NCI-H1048 (cell line): ENCODE results near the gene MROH8.
"Not testable (repeated sequence)": the region's sequence is repeated elsewhere in the genome, so short reads cannot be mapped to it uniquely, and the experiment has no call there.

Experiments
- DNase-seq: peaks from one replicate; lab custom pipeline; 2025; lab: John Stamatoyannopoulos, UW

MROH8 gene

GRCh38 chr20:37154684-37155298 is 24.6 kb downstream of the MROH8 start:
- no peak for DNase-seq

DNA sequence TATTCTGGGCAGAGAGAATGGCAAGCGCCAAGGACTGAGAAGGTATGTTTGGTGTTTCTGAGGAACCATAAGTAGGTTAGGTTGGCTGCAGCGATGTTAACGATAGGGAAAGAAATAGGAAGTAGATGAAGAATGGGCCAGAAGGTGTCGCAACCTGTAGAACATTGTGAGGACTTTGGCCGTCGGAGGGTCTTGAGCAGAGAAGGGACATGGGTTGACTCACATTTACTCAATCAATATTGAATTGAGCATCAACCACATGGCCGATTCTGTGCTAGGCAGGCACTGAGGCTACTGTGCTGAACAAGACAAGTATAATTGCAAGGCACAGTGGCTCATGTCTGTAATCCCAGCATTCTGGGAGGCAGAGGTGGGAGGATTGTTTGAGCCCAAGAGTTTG is 27.1 kb downstream of the MROH8 start:
- no peak for DNase-seq

DNA sequence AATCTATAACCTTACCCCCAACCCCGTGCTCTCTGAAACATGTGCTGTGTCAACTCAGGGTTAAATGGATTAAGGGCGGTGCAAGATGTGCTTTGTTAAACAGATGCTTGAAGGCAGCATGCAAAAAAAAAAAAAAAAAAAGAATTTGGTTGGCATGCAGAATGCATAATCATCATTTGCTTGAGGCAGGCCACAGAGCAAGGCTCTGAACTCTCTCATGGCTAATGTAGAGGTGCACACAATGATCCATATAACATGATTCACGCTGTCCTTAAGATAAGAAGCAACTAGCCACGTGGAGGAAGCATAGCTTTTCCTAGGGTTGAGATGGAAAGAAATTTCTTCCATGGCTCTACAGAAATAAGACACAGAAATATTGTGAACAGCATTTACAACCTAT is 27.8 kb downstream of the MROH8 start:
- no peak for DNase-seq

GRCh38 chr20:37150864-37151263 is 28.5 kb downstream of the MROH8 start:
- DNase-seq = not testable (repeated sequence)

DNA sequence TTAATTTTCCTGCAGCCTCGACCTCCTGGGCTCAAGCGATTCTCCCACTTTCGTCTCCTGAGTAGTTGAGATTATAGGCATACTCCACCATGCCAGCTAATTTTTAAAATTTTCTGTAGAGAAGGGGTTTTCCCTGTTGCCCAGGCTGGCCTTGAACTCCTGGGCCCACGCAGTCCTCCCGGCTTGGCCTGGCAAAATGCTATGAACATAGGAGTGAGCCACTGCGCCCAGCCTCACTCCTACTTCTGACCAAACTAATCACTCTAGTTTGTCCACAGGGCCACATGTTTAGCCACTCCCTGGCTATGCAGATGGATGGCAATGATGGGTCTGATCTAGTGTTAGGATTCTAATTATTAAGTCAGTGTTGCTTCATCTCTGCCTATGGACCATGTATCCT is 32.1 kb downstream of the MROH8 start:
- DNase-seq = no peak

- DNase-seq = no peak
Measured at GRCh38 chr20:37144856-37145404, 34.4 kb downstream of the MROH8 start.

- no peak for DNase-seq
Measured at GRCh38 chr20:37142708-37143107, 36.6 kb downstream of the MROH8 start.

GRCh38 chr20:37137547-37137946 is 41.8 kb downstream of the MROH8 start:
- DNase-seq = no peak

- no peak for DNase-seq
Measured at GRCh38 chr20:37133952-37134351, 45.4 kb downstream of the MROH8 start.

DNA sequence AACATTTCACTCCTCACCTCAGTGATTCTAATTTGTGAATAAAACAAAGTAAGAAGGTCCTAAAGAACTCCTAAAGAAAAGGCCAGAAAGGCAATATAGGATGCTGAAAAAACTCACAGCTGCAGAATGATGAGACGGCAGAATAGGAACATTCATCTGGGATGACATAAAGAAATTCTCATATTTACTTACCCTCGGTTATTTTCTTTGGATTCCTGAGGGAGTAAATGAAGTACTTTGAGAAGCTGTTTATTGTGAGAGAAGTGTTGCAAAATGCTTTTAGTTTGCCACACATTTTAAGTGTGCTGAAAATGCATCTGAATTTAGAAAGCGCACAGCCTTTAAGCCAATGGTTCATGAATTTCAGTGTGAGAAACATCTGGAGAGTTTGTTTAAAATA is 47.9 kb downstream of the MROH8 start:
- DNase-seq = no peak

DNA sequence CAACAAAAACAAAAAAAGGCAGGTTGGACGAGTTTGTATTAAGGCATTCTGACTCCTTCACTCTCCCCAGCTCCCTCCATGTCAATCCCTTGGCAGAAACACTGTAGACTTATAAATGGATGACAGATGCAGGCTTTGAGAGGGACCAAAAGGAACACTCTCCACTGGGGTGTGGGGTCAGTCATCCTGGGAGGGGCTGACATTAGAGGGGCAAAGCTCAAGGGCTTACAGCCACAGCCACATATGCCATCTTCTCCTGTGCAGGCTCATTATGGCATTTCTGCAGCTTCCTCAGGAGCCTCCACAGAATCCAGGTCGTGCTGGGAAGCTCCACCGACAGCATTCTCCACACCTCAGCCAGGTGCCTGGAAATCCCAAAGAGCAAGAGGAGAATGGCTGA is 50.5 kb downstream of the MROH8 start:
- DNase-seq = no peak

GRCh38 chr20:37126290-37126689 is 53.1 kb downstream of the MROH8 start:
- DNase-seq = not testable (repeated sequence)

DNA sequence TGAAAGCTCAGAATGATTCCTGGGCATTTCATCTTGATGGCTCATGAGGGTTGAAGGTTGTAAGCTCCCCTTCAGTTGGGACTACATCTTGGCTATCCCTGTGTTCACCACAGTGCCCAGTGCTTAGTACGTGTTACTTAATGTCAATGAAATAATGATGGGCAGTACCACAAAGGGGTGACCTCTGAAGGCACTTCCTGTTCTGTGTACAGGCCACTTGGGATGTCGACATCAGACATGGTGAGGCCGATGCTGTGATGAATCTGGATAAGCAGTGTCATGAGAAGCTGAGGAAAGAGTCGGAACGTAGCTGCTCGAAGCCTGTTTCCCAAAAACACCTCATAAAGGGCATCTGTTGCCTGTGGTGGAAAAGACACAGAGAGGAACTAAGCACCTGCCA is 55.9 kb downstream of the MROH8 start:
- DNase-seq = no peak

DNA sequence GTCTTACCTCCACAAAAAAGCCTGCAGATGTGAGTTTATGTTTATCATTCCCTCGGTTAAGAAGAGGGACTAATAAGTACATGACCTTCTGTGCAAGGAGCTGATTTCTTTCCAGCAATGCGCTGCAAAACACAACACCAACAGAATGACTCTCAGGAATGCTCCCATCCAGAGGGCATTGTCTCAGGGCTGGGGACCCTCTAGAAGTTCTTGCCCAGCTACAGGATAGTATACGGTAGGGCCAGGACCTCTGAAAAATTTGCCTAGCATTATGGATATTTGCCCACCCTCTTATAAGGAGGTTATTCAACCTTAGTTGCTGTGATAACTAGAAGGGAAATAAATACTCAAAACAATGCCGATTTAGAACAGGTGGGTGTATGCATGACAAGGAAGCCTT is 58.9 kb downstream of the MROH8 start:
- no peak for DNase-seq

- no peak for DNase-seq
Measured at GRCh38 chr20:37119356-37120036, 59.9 kb downstream of the MROH8 start.

DNA sequence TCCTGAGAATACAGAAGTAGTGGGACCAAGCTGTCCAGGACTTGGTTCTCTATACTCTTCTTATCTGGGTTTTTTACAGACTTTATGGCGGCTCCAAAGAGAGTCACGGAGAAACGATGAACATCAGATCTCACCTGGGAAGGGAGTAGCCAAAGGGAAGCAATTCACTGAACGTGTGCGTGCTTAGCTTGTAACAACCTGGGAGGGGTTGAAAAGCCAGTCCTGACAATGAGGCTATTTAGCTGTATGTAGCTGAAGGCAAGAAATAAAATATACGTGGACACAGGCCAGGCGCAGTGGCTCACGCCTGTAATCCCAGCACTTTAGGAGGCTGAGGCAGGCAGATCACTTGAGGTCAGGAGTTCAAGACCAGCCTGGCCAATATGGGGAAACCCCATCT is 65.3 kb downstream of the MROH8 start:
- DNase-seq = no peak

DNA sequence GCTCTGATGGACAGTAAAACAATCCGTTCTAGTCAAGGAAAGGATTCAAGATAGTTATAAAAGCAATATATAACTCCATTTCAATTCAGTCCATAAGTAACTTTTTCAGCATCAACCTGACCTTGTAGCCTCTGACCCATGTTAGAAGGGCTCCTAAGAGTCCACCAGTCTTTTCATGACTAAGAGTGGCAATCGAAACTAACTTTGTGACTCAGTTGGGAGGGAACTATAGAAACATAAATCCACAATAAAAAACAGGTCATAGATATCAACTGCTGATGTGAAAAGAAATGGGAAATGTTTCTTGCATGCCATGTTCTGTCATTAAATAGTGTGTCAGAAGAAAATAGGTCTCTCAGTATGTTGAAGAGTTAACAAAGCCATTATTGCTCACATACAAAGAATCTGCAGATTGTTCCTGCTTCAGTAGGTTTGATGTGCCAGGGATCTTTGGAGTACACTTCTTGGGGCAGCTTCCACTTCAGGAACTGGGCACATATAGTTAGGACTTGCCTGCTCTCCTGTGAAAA is 67.4 kb downstream of the MROH8 start:
- no peak for DNase-seq

DNA sequence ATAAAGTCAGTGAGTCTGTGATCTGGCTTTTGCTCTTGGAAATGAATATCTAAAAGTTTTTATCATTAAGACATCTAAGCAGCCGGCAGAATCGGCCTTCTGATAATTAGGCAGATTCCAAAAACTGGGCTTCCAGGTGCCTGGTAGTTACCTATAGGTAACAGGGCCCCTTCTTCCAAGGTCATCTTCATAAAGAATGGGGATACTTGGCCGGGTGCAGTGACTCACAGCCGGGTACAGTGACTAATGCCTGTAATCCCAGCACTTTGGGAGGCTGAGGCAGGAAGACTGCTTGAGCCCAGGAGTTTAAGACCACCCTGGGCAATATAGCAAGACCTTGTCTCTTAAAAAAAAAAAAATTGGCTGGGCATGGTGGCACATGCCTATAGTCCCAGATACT is 70.7 kb downstream of the MROH8 start:
- DNase-seq = no peak

DNA sequence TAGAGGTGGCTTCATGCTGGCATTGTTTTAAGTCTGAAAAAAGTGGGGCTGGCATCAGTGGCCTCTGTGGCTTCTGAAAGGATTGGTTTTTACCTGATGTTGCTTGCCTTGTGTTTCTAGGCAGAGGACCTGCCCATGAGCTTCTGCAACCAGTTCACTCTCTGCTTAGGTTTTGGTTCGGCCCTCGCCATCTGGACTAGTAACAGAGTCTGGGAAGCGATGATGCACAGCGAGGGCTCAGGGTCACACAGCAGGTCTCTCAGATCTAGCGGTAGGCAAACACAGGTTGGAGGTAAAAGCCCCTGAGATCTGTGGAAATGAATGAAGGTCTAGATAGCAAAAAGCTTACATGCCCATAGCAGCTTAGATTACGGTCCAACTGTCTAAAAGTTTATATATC is 76.8 kb downstream of the MROH8 start:
- DNase-seq = no peak

DNA sequence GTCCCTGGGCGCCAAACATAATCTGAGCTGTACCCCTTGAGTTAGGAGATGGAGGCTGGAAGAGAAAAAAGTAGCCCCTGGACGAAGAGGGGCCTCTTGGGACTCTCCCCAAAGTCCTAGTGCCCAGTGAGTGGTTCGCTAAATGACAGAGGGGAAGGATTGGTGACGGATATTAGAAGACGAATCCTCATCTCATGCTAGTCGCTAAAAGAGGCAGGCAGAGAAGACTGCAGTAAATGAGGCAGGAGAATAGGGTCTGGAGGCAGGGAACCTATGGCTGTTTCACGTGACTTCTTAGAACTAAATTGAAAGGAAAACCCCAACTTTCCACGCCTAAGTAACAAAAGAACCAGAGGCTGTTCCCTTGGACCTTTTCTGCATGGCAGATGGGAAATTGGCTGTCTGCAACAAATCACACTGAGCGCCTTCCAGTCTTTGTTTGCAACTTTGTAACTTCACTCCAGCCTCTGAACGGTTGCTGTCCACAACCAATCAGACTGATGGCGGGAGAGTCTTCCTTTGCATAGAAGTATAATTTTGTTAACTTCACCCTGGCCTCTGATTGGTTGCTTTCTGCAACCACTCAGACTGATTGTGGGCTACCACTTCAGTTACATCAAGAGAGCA is 82.8 kb downstream of the MROH8 start:
- no peak for DNase-seq

DNA sequence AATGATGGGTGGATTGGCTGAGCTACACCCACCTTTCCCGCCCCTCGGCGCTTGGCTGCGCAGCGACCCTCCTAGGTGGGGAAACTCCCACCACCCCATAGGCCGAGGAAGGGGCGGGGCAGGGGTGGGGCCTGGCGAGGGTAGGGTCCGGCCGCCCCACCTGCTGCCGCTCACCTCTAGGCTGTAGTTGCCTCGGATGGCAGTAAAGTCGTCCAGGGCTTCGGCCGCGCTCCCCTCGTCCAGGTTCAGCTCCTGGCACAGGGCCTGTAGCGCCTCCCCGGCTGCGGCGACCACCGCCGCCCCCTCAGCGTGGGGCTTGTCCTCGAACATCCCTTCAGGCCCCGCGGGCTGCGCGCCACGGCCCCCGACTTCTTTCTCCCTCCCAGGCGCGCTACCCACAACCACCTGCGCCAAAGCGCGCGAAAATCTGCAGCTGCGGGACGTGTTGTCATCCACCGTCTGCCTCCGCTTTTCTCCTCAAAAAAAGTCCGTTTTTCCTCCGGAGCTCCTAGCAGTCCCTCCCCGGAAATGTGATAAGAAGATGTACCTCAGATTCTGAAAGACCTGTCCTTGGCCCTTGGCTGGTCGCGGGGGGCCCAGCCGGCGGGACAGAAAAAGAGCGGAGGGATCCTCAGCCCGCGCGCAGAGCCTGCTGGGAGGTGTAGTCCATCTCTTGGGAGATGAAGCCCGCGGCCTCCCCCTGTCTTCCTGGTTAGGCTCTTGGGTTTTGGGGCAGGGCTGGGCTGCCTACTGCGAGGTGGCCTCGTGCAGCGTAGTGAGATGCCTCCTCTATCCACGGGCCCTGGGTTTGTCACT is 83.5 kb downstream of the MROH8 start, which contains the start of gene RBL1:
Gene RBL1 (minus strand): TSS at position 399 of the 816 bp plus-strand sequence. CDS start 69 bp downstream, at position 330.
- DNase-seq = peak; percentile 64

DNA sequence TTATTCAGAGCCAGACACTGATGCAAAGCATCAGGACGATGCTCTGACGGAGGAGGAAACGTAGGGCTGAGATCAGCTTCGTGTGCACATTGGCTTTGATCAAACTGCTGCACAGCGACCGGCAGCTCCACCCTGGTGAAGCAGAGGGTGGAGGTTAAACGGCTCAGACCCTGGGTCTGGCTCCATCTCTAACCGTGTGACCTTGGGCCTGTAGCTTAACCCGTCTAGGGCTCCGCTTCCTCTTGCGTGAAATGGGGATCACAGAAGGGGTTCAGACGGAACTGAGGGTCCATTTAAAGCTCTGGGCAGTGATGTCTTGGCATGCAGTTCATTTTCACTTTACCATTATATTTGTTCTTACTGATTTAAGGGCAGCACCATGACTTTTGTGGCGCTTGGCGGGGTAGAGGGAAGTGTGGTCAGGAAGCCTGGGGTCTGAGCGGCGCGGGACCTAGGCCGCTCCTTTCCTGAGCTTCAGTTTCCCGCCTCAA is 84.2 kb downstream of the MROH8 start:
- DNase-seq = no peak
